NCI-H146 treated with DMSO at 0.1 percent for 48 hours (cell line): ENCODE results near the gene PDE11A.
"Not testable (repeated sequence)": the region's sequence is repeated elsewhere in the genome, so short reads cannot be mapped to it uniquely, and the experiment has no call there.

Experiments used
- DNase-seq: peaks from one replicate; lab custom pipeline; 2025; ENCODE audit not compliant: unreplicated experiment; lab: John Stamatoyannopoulos, UW

PDE11A gene

GRCh38 chr2:178074123-178075005 lies 1.8 kb upstream of the PDE11A start:
- no peak for DNase-seq

DNA sequence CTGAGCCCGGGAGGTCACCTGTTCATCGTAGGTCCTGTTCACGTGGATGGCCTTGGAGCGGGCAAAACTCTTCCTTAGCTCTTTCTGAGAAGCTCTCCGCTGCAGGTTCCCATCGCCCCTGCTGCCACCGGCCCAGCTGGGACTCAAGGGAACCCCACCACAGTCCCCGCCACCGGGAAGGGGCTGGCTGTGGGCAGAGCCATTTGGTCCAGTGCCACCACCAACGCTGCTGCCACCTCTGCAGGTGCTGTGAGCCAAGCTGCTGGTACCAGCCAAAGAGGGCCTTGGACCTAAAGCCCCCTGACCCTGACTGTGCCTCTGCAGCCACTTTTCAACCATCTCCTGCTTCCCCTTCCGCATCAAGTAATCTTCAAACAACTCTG lies 586 bp downstream of the PDE11A start:
- DNase-seq = no peak

GRCh38 chr2:178070824-178071223 lies 1.8 kb downstream of the PDE11A start:
- no peak for DNase-seq

- DNase-seq = no peak
Observed at GRCh38 chr2:178069551-178069950, 3.0 kb downstream of the PDE11A start.

DNA sequence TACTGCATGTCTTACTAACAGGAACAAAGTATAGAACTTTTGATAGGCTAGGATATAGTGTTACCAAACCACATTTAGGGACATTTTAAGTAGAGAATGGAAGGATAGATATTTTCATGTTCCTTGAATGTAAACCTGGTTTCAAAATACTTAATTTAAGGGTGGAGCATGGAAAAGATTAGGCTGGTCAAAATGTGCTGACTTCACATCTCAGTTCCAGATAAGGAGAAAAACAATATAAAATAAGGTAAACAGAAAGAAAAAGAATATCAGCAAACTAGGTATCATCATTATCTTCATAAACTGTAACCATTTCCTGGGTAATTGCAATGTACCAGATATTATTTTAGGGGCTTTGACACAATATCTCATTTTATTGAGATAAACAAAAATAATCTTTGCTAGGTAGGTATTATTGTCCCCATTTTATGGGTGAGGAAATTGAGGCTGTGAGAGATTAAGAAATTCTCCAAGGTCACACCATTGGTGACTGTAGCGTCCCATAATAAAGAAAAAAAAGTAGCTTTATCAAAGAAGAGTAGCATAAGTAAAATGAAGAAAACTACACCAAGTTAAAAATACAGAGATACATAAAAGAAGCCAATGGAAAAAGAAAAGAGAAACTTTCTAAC lies 3.6 kb downstream of the PDE11A start:
- no peak for DNase-seq

DNA sequence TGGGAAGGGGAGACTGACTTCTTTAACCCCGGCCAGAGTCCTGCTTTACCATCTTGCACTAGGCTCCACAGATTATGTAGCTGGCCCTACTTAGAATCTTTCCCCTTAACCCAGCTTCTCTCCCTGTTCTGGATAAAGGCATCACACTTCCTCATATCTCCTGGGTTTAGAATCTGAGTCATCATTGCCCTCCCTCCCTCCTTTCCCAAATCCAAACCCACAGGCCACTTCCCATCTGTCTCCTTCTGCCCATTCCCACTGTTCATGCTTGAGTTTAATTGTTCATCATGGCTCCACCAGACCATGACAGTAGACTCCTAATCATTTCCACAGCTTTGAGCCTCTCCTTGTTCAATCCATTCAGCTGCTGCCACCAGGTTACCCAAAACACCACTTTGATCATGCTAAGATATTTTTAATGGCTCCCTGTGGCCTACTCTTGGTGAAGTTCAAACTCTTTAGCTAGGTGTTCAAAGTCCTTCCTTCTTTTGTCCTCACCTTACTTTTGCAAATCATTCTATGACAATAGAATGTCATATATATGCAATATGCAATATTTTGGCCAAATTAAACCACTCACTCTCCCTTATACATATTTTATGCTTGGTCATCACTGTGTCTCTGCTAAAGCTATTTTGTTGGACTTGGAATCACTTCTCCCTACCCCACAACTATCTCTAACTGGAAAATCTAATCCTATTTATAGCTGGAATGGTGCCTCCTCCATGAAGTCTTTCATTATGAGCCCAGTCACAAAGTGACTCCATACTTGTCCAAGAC lies 5.5 kb downstream of the PDE11A start:
- no peak for DNase-seq

DNA sequence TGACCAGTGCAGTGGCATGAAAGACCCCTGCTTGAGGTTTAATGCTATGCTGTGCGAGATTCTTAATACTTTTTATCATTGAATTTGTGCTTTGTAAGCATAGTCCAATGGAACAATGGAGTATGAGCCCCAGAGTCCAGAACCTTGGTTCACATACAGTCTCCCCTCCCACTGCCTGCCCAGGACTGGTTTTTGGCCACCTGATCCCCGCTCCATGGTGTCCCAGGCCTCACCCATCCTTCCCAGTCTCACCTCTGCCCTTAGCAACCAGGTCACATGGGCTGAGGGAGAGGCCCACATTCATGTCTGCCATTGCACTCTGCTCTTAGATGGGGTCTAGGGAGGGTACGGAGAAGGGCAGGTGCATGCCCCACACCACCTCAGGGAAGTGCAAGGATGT lies 6.3 kb downstream of the PDE11A start:
- DNase-seq = no peak

GRCh38 chr2:178059681-178060080 lies 12.9 kb downstream of the PDE11A start:
- no peak for DNase-seq

DNA sequence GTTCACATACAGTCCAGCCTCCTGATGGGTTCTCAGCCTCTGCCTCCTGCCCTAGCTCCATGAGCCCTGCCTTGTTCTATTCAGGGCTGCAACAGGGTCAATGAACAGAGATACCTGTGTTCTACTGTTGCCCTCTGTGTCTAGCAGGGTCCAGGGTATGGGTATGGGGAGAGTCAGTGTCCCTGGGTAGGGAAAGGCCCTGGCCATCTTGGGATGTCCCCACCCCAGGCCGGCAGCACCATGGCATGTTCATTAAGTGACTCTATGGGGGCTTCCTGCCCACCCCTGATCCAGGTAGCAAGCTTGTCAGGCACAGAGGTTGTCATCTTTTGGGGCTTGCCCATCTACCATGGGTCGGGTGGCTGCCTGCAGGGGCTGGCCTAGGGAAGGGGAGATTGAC lies 13.5 kb downstream of the PDE11A start:
- no peak for DNase-seq

GRCh38 chr2:178057179-178057680 lies 15.3 kb downstream of the PDE11A start:
- DNase-seq = no peak

- DNase-seq = no peak
Observed at GRCh38 chr2:178056345-178056744, 16.2 kb downstream of the PDE11A start.

DNA sequence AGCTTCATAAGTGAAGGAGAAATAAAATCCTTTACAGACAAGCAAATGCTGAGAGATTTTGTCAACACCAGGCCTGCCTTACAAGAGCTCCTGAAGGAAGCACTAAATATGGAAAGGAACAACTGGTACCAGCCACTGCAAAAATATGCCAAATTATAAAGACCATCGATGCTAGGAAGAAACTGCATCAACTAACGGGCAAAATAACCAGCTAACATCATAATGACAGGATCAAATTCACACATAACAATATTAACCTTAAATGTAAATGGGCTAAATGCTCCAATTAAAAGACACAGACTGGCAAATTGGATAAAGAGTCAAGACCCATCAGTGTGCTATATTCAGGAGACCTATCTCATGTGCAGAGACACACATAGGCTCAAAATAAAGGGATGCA lies 21.3 kb downstream of the PDE11A start:
- DNase-seq = not testable (repeated sequence)

DNA sequence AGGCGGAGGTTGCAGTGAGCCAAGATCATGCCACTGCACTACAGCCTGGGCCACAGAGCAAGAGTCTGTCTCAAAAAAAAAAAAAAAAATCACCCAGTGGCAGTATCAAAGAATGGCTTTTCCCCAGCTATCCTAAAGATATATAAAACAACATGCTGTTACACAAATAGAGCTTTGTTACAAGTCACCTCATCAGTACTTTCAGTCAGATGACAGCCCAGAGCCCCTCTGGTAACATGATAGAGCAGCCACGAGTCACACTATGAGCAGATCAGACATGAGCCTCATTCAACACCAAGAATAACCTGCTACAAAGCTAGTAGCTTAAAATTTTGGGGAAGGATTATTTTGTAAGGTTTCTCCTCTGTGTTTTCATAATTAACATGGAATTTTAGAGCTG lies 25.2 kb downstream of the PDE11A start:
- DNase-seq = no peak

GRCh38 chr2:178044836-178045235 lies 27.7 kb downstream of the PDE11A start:
- DNase-seq = no peak

DNA sequence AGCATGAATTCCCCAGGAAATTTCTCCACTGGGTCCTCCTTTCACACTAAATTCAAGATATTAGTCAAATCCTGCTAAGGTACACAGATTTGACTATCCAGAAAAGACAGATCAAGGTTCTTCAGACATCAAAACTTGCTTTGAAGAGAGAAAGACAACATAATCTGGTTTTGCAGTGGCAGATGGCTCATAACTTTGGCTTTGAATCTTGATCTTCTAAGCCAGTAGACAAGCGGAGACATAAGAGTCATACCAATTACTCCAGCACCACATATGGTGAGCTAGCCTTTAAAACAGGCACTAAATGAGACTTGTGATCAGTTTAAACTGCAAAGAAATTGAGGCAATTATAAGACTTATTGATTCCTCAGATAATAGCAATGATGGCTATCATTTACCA lies 29.3 kb downstream of the PDE11A start:
- no peak for DNase-seq

DNA sequence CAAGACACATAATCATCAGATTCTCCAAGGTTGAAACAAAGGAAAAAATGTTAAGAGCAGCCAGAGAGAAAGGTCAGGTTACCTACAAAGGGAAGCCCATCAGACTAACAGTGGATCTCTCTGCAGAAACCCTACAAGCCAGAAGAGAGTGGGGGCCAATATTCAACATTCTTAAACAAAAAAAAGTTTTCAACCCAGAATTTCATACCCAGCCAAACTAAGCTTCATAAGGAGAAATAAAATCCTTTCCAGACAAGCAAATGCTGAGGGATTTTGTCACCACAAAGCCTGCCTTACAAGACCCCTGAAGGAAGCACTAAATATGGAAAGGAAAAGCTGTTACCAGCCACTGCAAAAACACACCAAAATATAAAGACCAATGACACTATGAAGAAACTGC lies 39.0 kb downstream of the PDE11A start:
- DNase-seq = not testable (repeated sequence)

GRCh38 chr2:178029342-178029741 lies 43.2 kb downstream of the PDE11A start:
- no peak for DNase-seq

GRCh38 chr2:178025551-178026185 lies 46.9 kb downstream of the PDE11A start:
- DNase-seq = no peak

DNA sequence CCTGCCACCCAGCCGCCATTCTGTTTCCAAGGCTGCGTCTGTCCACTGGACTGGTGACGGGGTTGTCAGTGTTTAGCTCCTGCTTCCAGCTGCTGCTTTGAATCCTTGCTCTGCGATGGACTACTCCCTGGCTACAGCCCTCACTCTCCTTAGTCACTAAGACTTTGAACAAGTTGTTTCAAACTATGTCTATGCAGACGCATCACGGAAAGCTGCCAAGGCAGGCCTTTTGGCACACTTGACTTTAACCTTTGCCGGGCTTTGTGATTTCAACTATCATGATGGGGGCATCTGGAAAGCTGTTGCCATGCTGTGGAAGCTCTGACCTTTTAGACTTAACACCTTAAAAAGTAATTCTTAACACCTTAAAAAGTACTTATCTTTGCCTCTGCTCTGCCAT lies 54.4 kb downstream of the PDE11A start:
- DNase-seq = no peak

- DNase-seq = no peak
Observed at GRCh38 chr2:178016612-178017011, 56.0 kb downstream of the PDE11A start.

DNA sequence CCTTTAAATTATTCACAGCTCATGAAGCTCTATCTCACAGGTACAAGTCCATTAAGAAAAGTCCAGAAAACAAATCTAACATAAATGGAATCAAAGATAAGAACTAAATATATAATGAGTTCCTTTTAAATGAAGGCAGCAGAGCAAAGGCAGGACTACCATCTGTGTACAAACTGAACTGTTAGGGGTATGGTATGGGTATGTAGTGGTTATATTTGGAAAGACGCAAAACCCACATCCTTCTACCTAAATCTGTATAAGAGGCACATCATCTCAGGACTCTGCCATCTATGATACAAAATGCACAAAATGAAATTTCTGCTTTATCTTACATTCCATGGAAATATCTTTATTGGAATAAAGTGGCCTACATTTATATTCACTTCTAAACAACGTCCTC lies 59.9 kb downstream of the PDE11A start:
- no peak for DNase-seq
